Peyer's patch (tissue), 4 donors: ENCODE results near the gene RIC8B. TPM values are rescaled to one million over a fixed set of nuclear protein-coding genes. Genes with fewer than 3 reads are reported as not detected.
A peak's percentile ranks its signal among the peaks of the same experiment; 100 is the strongest.

ENCODE experiments used
- DNase-seq, 3 donors: peaks; one replicate each; pipeline ENCODE4 v3.0.0-alpha.2; 2017 to 2019
- H3K27ac ChIP-seq, 4 donors: fragments of 200-600 bp; sonication (generic); one replicate each; pipeline ENCODE4 v1.5.1; 2016 to 2019
- H3K27me3 ChIP-seq, 2 donors: fragments of 200-600 bp; sonication (generic); one replicate each; pipeline ENCODE4 v1.5.1; 2019
- H3K36me3 ChIP-seq, 3 donors: fragments of 200-600 bp; sonication (generic); one replicate each; pipeline ENCODE4 v1.5.1; 2016 to 2019
- H3K4me1 ChIP-seq, 4 donors: fragments of 200-600 bp; sonication (generic); one replicate each; pipeline ENCODE4 v1.5.1; 2016 to 2019
- H3K4me3 ChIP-seq, 4 donors: fragments of 200-600 bp; sonication (generic); 1 replicate in 3 of 4; 2 replicates in 1 of 4; pipeline ENCODE4 v1.5.1; 2016 to 2019; ENCODE audit warnings: mild to moderate bottlenecking in 1 of 4
- H3K9me3 ChIP-seq, 4 donors: fragments of 200-600 bp; sonication (generic); one replicate each; pipeline ENCODE4 v1.5.1; 2016 to 2019; ENCODE audit warnings: mild to moderate bottlenecking in 1 of 4
- CTCF ChIP-seq, 6 experiments: fragments of 450-650 bp in 4 of 6; fragments of 200-600 bp in 2 of 6; sonication (generic) in 1 of 6; IDR thresholded peaks; one replicate each; pipeline ENCODE4 v1.5.1; 2017 to 2019; ENCODE audit warnings: antibody characterized with exemption in 6 of 6, mild to moderate bottlenecking in 3 of 6, moderate library complexity in 1 of 6
- POLR2A ChIP-seq, 2 donors: fragments of 450-650 bp; IDR thresholded peaks; one replicate each; pipeline ENCODE4 v1.5.1; 2017; ENCODE audit warnings: antibody characterized with exemption in 2 of 2, mild to moderate bottlenecking in 2 of 2, moderate library complexity in 2 of 2
- total RNA-seq, 4 donors: library from RNA; depleted of rRNA; stranded (reverse); fragments of >200 nt; gene quantifications; one replicate each; pipeline ENCODE4 v1.1.0, GENCODE V29; 2016

The RIC8B gene
- total RNA-seq, 4 donors from 2014 or later, result 9.5 to 23.1 (median 16.2) TPM

GRCh38 chr12:106790020-106790419 lies 15.5 kb downstream of the RIC8B start:
- H3K27me3 ChIP-seq, result no peaks in the 10 kb centered on the region
- H3K27ac ChIP-seq, result no peak overlapping the region
- H3K4me3 ChIP-seq, result no peak overlapping the region
- H3K4me1 ChIP-seq, result no peaks in the 10 kb centered on the region
- no peaks in the 10 kb centered on the region for H3K9me3 ChIP-seq
- H3K36me3 ChIP-seq, result peaks cover 0 to 27% (median 0%) of the 10 kb centered on the region in 3 donors
- no peak for TF ChIP-seq POLR2A (IDR thresholded peaks at IDR 0.05)
- peak in 3 of 6 experiments; percentile 30 to 35 (median 34) for TF ChIP-seq CTCF (IDR thresholded peaks at IDR 0.05)
- DNase-seq, result no peak

- Histone ChIP-seq H3K27ac (no peak overlapping the region), H3K4me1 (no peaks in the 10 kb centered on the region), H3K27me3 (no peaks in the 10 kb centered on the region), H3K9me3 (no peaks in the 10 kb centered on the region), H3K36me3 (peaks cover 0 to 20% (median 0%) of the 10 kb centered on the region in 3 donors), H3K4me3 (no peak overlapping the region)
- no peak for DNase-seq
- TF ChIP-seq CTCF (IDR thresholded peaks at IDR 0.05) (no peak), POLR2A (IDR thresholded peaks at IDR 0.05) (no peak)
These were observed 17.0 kb downstream of the RIC8B start for GRCh38 chr12:106791531-106791930.

GRCh38 chr12:106794369-106794768 lies 19.9 kb downstream of the RIC8B start:
- Histone ChIP-seq H3K36me3 (peaks cover 0 to 13% (median 0%) of the 10 kb centered on the region in 3 donors), H3K27me3 (no peaks in the 10 kb centered on the region), H3K27ac (no peak overlapping the region), H3K4me3 (no peak overlapping the region), H3K4me1 (no peaks in the 10 kb centered on the region), H3K9me3 (no peaks in the 10 kb centered on the region)
- DNase-seq, result no peak
- no peak for TF ChIP-seq CTCF (IDR thresholded peaks at IDR 0.05)
- TF ChIP-seq POLR2A (IDR thresholded peaks at IDR 0.05), result no peak

GRCh38 chr12:106801167-106801708 lies 26.8 kb downstream of the RIC8B start:
- no peak overlapping the region for H3K4me3 ChIP-seq
- TF ChIP-seq POLR2A (IDR thresholded peaks at IDR 0.05), result no peak
- TF ChIP-seq CTCF (IDR thresholded peaks at IDR 0.05), result no peak
- peaks cover 0 to 7% (median 0%) of the 10 kb centered on the region in 3 donors for H3K36me3 ChIP-seq
- no peaks in the 10 kb centered on the region for H3K9me3 ChIP-seq
- H3K27me3 ChIP-seq, result no peaks in the 10 kb centered on the region
- peaks cover 0 to 5% (median 0%) of the 10 kb centered on the region in 4 donors for H3K4me1 ChIP-seq
- no peak overlapping the region for H3K27ac ChIP-seq
- DNase-seq, result no peak

- no peak for DNase-seq
- TF ChIP-seq CTCF (IDR thresholded peaks at IDR 0.05), result no peak
- TF ChIP-seq POLR2A (IDR thresholded peaks at IDR 0.05), result no peak
- Histone ChIP-seq H3K9me3 (no peaks in the 10 kb centered on the region), H3K27me3 (no peaks in the 10 kb centered on the region), H3K4me1 (peaks cover 0 to 5% (median 0%) of the 10 kb centered on the region in 4 donors), H3K36me3 (peaks cover 0 to 7% (median 0%) of the 10 kb centered on the region in 3 donors), H3K27ac (no peak overlapping the region), H3K4me3 (no peak overlapping the region)
These were observed 27.5 kb downstream of the RIC8B start for GRCh38 chr12:106801830-106802533.
